ENCODE results near the gene GNG13. TPM values are rescaled to one million over a fixed set of nuclear protein-coding genes. Genes with fewer than 3 reads are reported as not detected.

GNG13 gene
- total RNA-seq, 1 experiment from 2014 or later: not detected

- no peak overlapping the region for H3K27ac ChIP-seq (ENCODE audit: low read depth, low read length, poor library complexity, severe bottlenecking)
- TF ChIP-seq, protein P1, sequence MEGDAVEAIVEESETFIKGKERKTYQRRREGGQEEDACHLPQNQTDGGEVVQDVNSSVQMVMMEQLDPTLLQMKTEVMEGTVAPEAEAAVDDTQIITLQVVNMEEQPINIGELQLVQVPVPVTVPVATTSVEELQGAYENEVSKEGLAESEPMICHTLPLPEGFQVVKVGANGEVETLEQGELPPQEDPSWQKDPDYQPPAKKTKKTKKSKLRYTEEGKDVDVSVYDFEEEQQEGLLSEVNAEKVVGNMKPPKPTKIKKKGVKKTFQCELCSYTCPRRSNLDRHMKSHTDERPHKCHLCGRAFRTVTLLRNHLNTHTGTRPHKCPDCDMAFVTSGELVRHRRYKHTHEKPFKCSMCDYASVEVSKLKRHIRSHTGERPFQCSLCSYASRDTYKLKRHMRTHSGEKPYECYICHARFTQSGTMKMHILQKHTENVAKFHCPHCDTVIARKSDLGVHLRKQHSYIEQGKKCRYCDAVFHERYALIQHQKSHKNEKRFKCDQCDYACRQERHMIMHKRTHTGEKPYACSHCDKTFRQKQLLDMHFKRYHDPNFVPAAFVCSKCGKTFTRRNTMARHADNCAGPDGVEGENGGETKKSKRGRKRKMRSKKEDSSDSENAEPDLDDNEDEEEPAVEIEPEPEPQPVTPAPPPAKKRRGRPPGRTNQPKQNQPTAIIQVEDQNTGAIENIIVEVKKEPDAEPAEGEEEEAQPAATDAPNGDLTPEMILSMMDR (conservative IDR thresholded peaks at IDR 0.05; ENCODE audit: low read depth, low read length): no peak
- ChIA-PET CTCF (no interaction called here), POLR2A (ENCODE audit: low non-redundant PET) (no interaction called here)
- no peaks in the 10 kb centered on the region for H3K36me3 ChIP-seq (ENCODE audit: insufficient read depth, low read length, poor library complexity, severe bottlenecking)
- H3K4me3 ChIP-seq (ENCODE audit: low read depth, low read length, poor library complexity, severe bottlenecking): no peak overlapping the region
- no peaks in the 10 kb centered on the region for H3K27me3 ChIP-seq (replicated peaks; ENCODE audit: insufficient read depth, low read depth, low read length, poor library complexity)
- no peaks in the 10 kb centered on the region for H3K4me1 ChIP-seq (ENCODE audit: insufficient read depth, low read length, poor library complexity, severe bottlenecking)
- no peaks in the 10 kb centered on the region for H3K9me3 ChIP-seq (ENCODE audit: low read depth, low read length, poor library complexity, severe bottlenecking)
- DNase-seq (ENCODE audit: low spot score): no peak
- no TSS peak for BruUV-seq (replicated peaks)
- intact Hi-C loops (cut with micrococcal nuclease; ENCODE audit: unreplicated experiment): no loop called here
Measured at GRCh38 chr16:774086-775001, 26.2 kb downstream of the GNG13 start.

DNA sequence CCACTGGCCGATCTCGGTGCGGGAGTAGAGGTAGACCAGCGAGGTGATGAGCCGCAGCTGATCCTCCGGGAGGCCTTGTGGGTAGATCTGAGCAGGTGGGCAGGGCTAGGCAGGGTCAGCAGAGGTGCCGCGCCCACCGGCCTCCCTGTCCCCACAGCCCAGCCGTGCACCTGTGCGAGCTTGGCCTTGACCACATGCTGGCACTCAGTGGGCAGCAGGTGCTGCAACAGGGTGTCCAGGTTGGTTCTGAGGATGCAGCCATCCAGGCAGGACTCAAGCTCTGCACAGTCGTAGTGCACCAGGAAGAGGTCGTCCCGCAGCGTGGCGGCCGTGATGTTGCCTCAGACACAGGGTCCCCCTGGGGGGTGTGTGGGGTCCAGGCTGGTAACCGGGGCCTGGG lies 27.6 kb downstream of the GNG13 start:
- no TSS peak for BruUV-seq (replicated peaks)
- Histone ChIP-seq H3K36me3 (ENCODE audit: insufficient read depth, low read length, poor library complexity, severe bottlenecking) (no peaks in the 10 kb centered on the region), H3K4me1 (ENCODE audit: insufficient read depth, low read length, poor library complexity, severe bottlenecking) (no peaks in the 10 kb centered on the region), H3K4me3 (ENCODE audit: low read depth, low read length, poor library complexity, severe bottlenecking) (no peak overlapping the region), H3K27me3 (replicated peaks; ENCODE audit: insufficient read depth, low read depth, low read length, poor library complexity) (no peaks in the 10 kb centered on the region), H3K27ac (ENCODE audit: low read depth, low read length, poor library complexity, severe bottlenecking) (no peak overlapping the region), H3K9me3 (ENCODE audit: low read depth, low read length, poor library complexity, severe bottlenecking) (no peaks in the 10 kb centered on the region)
- DNase-seq (ENCODE audit: low spot score): no peak
- POLR2A ChIA-PET (ENCODE audit: low non-redundant PET): no interaction called here
- CTCF ChIA-PET: no interaction called here
- intact Hi-C loops (cut with micrococcal nuclease; ENCODE audit: unreplicated experiment): no loop called here
- TF ChIP-seq, protein P1 (conservative IDR thresholded peaks at IDR 0.05; ENCODE audit: low read depth, low read length): no peak
- TF ChIP-seq EZH2 (IDR thresholded peaks at IDR 0.05; ENCODE audit: borderline replicate concordance, low read depth, low read length, poor library complexity, severe bottlenecking): no peak

DNA sequence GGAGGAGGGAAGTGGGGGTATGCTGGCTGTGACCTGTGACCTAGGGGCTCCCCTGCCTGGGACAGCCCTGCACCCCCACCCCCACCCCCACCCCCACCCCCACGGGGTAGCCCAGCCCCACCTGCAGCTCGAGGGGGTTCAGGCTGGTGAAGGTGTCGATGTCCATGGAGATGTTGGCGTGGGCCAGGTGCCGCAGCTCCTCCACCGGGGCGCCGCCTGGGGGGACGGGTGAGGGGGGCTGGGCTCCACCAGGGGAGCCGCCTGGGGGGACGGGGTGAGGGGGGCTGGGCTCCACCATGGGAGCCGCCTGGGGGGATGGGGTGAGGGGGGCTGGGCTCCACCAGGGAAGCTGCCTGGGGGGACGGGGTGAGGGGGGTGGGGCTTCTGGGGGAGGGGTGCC lies 30.1 kb downstream of the GNG13 start:
- no peak overlapping the region for H3K4me3 ChIP-seq (ENCODE audit: low read depth, low read length, poor library complexity, severe bottlenecking)
- H3K27me3 ChIP-seq (replicated peaks; ENCODE audit: insufficient read depth, low read depth, low read length, poor library complexity): no peaks in the 10 kb centered on the region
- no peaks in the 10 kb centered on the region for H3K9me3 ChIP-seq (ENCODE audit: low read depth, low read length, poor library complexity, severe bottlenecking)
- POLR2A ChIA-PET (ENCODE audit: low non-redundant PET): no interaction called here
- H3K4me1 ChIP-seq (ENCODE audit: insufficient read depth, low read length, poor library complexity, severe bottlenecking): no peaks in the 10 kb centered on the region
- no peak for DNase-seq (ENCODE audit: low spot score)
- no peak overlapping the region for H3K27ac ChIP-seq (ENCODE audit: low read depth, low read length, poor library complexity, severe bottlenecking)
- CTCF ChIA-PET: no interaction called here
- BruUV-seq (replicated peaks): no TSS peak
- no peaks in the 10 kb centered on the region for H3K36me3 ChIP-seq (ENCODE audit: insufficient read depth, low read length, poor library complexity, severe bottlenecking)
- TF ChIP-seq EZH2 (IDR thresholded peaks at IDR 0.05; ENCODE audit: borderline replicate concordance, low read depth, low read length, poor library complexity, severe bottlenecking): no peak
- TF ChIP-seq, protein P1 (conservative IDR thresholded peaks at IDR 0.05; ENCODE audit: low read depth, low read length): no peak
- intact Hi-C loops (cut with micrococcal nuclease; ENCODE audit: unreplicated experiment): no loop called here
